CD4-positive, alpha-beta T cell treated with Interleukin-4 for 1 hour (primary cell): ENCODE results near the gene ZNF296.
"Not testable (repeated sequence)": the region's sequence is repeated elsewhere in the genome, so short reads cannot be mapped to it uniquely, and the experiment has no call there.

Experiments used
- DNase-seq, 2 donors: peaks; one replicate each; pipeline ENCODE4 v3.0.0-alpha.2; 2020 to 2022

The ZNF296 gene

GRCh38 chr19:45076029-45076850 is at the start of gene ZNF296:
Gene ZNF296 (minus strand): TSS chr19:45076478. CDS start chr19:45076373, 105 bp downstream.
- peak; percentile 79 to 80 for DNase-seq

DNA sequence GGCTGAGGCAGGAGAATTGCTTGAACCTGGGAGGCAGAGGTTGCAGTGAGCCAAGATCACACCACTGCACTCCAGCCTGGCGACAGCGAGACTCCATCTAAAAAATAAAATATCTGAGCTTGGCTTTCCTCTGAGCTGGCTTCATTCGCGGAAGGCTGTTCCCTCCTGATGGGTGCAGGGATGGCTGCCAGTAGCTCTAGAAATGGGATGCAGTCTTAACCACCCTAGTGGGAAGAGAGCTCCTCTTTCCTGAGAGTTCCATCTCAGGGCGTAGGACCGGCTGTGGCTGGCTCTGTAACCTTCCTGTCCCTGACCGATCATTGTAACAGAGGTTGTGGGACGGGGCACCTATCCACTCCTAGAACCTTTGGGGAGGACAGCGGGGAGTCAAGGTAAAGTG is 49.1 kb upstream of the ZNF296 start:
- DNase-seq = no peak

GRCh38 chr19:45124021-45124420 is 47.7 kb upstream of the ZNF296 start:
- no peak for DNase-seq

DNA sequence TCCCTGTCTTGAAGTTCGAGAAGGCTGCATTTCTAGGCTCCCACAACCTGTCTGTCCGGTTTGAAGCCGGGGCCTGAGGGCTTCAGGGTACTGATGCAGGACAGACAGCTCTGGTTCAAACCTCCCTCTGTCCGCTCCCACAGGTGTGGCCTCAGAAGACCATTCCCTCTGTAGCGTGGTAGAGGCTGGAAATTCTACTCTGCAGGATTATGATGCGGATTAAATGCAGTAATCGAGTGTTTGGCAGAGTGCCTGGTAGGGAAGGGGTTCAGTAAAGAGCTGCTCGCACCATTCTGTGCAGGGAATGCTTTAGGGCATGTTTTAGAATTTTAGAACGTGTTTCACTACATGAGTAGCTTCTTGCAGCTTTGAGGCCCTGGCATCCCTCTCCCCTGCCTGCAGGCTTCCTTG is 47.2 kb upstream of the ZNF296 start:
- DNase-seq = no peak

- no peak for DNase-seq
Measured at GRCh38 chr19:45122832-45123231, 46.6 kb upstream of the ZNF296 start.

DNA sequence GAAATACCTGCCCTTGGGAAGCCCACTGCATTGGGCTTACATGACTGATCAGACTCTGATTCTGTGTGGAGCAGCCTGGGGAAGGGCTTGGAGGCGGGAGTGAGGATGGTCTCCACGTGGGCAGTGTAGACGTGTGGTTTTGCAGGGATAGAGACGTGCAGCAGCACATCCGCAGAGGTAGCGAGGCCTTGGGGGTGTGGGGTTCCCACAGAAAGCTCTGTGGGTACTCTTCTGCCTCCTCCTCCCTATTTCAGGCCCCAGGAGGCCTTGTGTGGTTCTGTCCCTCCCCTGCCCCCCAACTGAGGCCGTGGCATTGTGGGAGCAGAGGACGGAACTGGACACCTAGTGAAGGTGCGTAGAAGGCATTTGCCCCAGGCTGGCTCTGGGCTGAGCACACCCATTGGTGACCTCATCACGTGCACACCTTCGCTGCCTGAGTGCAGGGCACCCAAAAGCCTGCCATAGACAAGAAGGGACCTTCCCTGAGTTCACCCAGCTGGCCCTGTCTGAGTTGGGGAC is 45.6 kb upstream of the ZNF296 start:
- no peak for DNase-seq

- no peak for DNase-seq
Measured at GRCh38 chr19:45119582-45119981, 43.3 kb upstream of the ZNF296 start.

GRCh38 chr19:45118591-45119355 is 42.5 kb upstream of the ZNF296 start:
- not testable (repeated sequence) for DNase-seq

- DNase-seq = no peak
Measured at GRCh38 chr19:45118106-45118505, 41.8 kb upstream of the ZNF296 start.

DNA sequence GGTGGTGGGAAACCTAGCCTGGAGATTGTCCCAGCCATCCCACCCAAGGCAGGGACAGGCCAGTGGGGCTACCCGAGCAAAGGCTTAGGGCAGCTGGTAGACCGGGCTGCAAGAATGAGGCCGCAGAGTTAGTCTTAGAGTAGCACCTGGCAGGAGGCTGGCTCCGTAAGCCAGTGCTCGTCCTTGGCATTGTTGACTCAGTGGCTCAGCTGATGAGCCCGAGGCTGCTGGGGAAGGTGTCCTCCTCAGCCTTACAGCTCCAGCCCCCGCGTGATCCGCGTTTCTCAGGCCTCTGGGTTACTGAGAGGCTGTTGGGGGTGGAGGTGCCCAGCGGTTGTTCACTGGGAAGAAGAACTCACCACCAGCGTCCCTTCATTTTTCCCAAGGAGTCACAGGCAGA is 41.4 kb upstream of the ZNF296 start:
- DNase-seq = no peak

DNA sequence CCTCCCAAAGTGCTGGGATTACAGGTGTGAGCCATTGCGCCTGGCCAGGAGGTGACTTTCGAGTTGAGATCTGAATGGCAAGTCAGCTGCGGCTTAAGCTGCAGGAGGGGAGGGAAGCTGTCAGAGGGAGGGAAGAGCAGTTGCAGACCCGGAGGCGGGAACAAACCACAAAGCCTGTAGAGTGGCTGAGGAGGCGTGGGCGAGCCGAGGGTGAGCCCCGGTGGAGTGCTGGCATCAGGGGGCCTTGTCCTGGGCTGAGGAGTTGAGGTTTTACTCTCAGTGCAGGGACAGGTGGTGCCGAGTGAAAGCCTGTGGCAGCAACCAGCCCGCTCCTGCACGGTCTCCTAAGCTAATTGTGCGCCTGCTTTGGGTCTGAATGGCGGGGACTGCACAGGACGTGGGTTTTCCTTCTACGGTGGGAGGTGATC is 40.9 kb upstream of the ZNF296 start:
- peak; percentile 22 to 31 for DNase-seq

DNA sequence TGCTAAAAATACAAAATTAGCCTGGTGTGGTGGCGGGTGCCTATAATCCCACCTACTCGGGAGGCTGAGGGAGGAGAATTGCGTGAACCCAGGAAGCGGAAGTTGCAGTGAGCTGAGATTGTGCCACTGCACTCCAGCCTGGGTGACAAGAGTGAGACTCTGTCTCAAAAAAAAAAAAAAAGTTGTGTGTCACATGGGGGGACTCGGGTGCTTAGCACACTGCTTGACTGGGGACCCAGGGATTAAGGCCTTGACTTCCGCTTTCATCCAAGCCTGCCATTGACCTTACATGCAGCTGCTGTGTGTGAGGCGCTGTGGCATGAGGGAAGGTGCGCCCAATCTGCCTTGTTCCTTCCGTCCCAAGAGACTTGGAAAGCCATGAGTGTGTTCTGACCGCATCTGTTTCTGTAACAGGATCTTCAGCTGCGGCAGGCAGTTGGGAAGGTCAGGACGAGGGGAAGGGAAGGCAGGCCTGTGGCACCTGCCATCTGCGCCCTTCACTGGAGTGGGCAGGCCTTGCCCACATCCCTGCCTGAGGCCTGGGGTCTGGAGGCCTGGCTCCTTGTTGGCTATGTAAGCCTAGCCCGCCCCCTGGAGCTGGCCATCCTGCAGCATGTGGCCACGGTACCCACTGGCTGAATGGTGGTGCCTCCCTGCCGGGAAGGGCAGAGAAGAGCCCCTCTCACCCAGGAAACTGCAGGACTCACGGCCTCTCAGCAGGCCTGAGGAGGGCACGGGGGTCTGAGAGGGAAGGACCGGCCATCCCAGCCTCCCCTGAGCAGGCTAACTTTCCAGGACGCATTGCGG is 39.7 kb upstream of the ZNF296 start:
- no peak for DNase-seq

- DNase-seq = no peak
Measured at GRCh38 chr19:45114116-45114515, 37.8 kb upstream of the ZNF296 start.

- DNase-seq = no peak
Measured at GRCh38 chr19:45113628-45114027, 37.4 kb upstream of the ZNF296 start.

- no peak for DNase-seq
Measured at GRCh38 chr19:45112111-45112827, 36.0 kb upstream of the ZNF296 start.

- no peak for DNase-seq
Measured at GRCh38 chr19:45110851-45111266, 34.6 kb upstream of the ZNF296 start.

DNA sequence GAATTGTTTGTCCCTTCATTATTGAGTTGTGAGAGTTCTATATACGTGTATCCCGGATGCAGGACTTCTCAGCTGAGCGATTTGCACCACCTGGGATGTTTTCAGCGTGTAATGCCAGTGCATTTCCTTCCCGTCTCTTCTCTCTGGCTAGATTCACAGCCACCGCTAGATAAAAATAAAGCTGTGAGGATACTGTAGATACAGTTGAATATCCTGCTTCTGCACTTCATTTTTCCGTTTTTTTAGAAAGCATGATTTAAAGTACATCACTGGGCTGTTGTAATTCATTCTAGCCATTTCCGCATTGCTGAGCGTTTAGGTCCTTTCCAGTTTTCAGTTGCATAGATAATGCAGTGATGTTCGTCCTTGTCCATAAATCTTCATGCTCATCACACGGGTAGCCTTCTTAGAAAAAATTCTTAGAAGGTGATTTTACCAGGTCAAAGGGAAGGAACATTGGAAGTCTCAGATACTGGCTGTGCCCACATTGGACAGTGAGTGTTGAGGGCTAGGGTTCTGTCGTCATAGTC is 31.4 kb upstream of the ZNF296 start:
- DNase-seq = no peak

DNA sequence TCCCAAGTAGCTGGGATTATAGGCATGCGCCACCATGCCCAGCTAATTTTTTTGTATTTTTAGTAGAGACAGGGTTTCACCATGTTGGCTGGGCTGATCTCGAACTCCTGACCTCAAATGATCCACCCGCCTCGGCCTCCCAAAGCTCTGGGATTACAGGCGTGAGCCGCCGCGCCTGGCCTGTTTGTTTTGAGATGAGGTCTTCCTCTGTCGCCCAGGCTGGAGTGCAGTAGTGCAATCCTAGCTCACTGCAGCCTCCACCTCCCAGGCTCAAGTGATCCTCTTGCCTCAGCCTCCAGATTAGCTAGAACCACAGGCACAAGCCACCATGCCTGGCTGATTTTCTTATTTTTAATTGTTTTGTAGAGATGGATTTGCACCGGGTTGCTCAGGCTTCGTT is 30.1 kb upstream of the ZNF296 start:
- DNase-seq = not testable (repeated sequence)

DNA sequence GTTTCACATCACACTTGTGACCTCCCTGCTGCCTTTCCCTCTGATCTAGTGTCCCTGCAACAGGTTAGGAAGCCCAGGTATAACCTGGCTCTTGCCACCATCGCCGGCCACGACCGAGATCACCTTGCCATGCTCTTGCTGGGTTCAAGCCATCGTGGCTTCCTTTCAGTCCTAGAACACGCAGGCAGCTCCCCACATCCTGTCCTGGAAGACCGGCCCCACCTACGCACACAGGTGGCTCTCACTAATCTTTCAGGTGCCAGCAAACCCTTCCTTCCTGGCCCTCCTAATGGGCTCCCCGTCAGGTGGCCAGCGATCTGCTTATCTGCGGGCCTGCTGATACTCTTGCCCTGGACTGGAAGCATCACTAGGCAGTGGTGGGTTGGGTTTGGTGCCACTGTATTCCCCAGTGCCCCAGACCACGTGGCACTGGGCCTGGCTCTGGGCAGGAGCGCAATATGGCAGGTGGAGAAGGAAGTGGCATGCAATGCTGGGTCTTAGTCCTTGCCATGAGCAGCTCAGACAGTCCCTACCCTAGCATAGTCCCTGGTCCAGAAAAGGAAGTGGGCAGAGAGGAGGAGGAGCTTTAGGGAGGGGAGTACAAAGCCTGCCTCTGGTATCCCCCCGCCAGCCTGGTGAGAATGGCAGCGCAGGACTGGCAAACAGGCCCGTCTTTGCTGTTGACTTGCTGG is 28.5 kb upstream of the ZNF296 start:
- DNase-seq = no peak

DNA sequence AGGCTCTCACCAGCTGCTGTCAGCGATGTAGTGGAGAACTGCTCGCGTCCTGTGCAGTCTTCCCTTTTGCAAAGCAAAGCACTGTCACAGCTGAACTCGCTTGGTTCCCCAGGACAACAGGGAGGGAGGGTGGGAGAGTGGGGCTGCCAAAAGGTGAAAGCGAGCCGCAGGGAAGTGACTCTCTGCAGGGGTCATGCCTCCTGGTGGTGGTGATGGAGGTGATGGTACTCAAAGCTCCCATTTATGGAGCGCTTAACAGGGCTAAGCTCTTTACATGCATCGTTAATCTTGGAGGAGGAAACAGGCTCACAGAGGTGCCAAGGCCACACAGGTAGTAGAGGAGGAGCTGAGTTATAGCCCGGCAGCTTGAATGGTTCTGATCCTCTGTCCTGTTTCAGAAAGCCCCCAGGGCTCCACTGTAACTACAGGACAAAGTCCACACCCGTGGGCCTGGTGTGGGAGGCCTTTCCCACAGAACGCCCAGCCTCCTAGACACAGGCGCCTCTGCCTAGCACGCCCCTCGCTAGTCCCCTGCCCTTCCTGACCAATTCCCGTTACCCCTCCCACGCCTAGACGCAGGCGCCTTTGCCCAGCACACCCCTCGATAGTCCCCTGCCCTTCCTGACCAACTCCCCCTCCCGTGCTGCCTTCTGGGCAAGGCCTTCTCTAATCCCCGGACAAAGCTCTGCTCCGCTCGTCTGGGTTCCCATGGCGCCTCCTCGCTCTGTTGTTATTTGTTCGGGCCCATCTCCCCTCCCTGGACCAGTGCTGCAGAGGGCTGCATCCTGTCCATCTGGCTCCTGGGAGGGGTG is 27.4 kb upstream of the ZNF296 start:
- peak in 1 of 2 donors; percentile 7 for DNase-seq

DNA sequence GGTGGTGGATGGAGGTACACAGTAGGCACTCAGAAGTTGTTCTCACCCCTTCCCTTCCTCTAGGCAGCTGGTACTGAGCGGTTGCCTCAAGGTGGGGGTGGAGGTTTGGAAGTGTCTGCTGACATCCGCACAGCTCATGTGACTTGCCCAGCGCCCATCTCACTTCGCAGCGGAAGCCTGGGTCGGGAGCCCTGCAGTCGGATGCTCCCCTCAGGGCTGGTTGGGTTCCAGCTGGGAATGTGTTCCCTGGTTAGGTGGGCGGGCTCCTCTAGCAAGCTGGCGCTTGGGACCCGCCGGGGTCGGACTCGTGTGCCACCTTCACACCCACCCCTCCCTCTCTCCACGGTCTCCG is 26.9 kb upstream of the ZNF296 start:
- peak; percentile 44 to 50 for DNase-seq
